GM12891 (cell line): Measurements from ENCODE around the gene ARHGEF39.
A peak's percentile ranks its signal among the peaks of the same experiment; 100 is the strongest.

Experiments
- DNase-seq: peaks from one replicate; pipeline ENCODE4 v3.0.0; 2011; ENCODE audit warnings: low spot score; ENCODE audit not compliant: insufficient read length
- FAIRE-seq: peaks from 2 replicates; lab custom pipeline; 2011; peaks lifted over from hg19 to GRCh38; lab: Jason Lieb, UNC
- PAX5 ChIP-seq: IDR thresholded peaks from 2 replicates; pipeline ENCODE4 v1.6.1; 2011; ENCODE audit warnings: low read length, moderate library complexity, mild to moderate bottlenecking; ENCODE audit not compliant: insufficient read depth, severe bottlenecking
- POLR2A ChIP-seq: IDR thresholded peaks from 2 replicates; pipeline ENCODE4 v1.6.1; 2011; ENCODE audit warnings: low read depth, low read length, control low read depth
- POLR2AphosphoS5 ChIP-seq: IDR thresholded peaks from 2 replicates; pipeline ENCODE4 v1.6.1; 2011; ENCODE audit warnings: low read depth, low read length, control low read depth
- POU2F2 ChIP-seq: IDR thresholded peaks from 2 replicates; pipeline ENCODE4 v1.6.1; 2011; ENCODE audit warnings: low read depth, mild to moderate bottlenecking, control low read depth, low read length, moderate library complexity
- SPI1 ChIP-seq: IDR thresholded peaks from 2 replicates; pipeline ENCODE4 v1.6.1; 2011; ENCODE audit warnings: low read depth, low read length, control low read depth
- TAF1 ChIP-seq: IDR thresholded peaks from 2 replicates; pipeline ENCODE4 v1.6.1; 2011; ENCODE audit warnings: low read depth, low read length, control low read depth

The ARHGEF39 gene

DNA sequence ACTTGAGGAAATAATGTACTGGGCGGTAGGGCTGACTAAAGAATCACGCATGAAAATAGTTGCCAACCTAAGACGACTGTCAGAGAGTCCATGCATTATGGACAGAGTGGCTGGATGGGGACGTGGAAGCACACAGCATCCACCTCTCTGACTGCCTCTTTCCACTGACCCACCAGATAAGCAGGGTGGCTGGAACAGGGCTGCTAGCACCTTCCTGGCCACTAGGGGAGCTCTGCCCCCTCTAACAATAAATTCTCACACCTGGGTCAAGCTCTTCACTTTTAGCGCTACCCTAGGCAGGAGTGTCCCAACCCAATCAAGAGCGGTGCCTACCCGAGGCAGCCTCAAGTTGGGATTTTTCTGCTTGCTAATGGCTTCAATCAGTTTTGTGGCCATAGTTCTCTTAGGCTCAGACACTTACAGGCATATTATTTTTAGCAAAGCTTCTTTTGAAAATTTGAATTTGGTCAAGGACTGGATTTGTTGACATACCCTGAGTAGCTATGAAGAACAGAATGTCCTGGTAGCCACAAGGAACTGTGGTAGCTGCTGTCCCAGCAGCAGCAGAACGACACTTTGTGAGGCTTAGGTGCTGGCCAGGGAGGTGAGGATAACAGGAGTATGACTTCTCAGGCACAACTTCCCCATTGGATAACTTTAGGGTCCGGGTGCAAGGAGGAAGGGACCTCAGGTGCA lies 31.7 kb upstream of the ARHGEF39 start:
- TF ChIP-seq POLR2AphosphoS5 (no peak), TAF1 (no peak), POU2F2 (no peak), SPI1 (no peak), PAX5 (no peak), POLR2A (no peak)
- peak; percentile 76 for DNase-seq
- peak; percentile 91 for FAIRE-seq

DNA sequence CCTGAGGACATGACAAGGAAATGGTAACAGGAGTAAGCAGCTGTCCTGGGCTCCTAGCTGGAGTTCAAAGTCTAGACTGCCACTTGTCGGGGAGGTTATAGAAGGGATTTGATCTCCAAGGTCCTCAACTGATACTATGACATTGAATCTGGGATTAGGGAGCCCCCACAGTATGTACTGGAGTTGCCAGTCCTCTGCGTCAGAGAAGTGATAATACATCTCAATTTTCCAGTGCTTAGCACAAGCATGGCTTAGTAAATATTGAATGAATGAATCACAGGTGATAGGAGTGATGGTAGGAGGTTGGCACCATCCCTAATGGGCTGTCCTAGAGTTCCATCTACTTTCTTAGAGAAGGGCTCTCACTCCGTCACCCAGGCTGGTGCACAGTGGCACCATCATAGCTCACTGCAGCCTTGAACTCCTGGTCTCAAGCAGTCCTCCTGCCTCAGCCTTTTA lies 31.0 kb upstream of the ARHGEF39 start:
- FAIRE-seq = no peak
- TF ChIP-seq POLR2A (no peak), POLR2AphosphoS5 (no peak), SPI1 (no peak), POU2F2 (no peak), PAX5 (no peak), TAF1 (no peak)

DNA sequence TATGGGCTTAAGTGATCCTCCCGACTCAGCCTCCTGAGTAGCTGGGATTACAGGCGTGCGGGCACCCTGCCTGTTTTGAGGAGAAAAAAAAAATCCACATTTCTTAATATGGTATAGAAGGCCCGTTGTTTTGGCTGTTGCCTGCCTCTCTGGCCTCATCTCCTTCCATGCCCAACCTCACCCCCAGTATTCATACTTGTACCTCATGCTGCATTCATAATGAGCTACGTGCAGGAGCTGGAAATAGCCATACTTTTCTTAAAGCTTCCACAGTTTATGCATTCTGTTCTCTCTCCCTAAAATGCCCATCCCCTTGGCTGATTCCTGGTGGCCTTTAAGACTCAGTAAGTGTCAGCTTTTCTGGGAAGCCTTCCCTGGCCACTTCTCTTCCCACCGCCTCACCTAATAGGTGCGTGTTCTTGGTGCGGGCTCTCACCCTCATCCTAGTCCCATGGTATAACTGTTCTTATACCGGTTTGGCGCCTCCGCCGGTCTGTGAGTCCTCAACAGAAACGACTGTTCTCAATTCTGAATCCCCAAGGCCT lies 26.8 kb upstream of the ARHGEF39 start:
- DNase-seq = no peak
- TF ChIP-seq SPI1 = no peak
- FAIRE-seq = no peak

More for the DNA sequence above, 31.0 kb upstream of the ARHGEF39 start:
- no peak for DNase-seq

DNA sequence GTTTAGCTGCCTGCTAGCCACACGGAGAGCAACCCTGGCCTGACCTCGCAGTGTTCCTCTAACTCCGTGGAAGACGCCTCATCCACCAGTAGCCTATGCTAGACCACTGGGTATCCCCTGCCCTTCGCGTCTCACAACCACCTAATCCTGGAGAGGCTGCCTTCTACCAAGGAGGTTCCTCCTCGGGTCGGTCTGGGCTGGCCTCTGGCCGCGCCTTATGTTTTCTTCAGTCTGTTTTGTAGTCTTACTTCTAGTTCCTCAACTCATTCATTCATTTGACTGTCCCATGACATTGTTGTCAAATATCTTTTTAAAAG lies 26.3 kb upstream of the ARHGEF39 start:
- FAIRE-seq (no peak), DNase-seq (no peak)
- TF ChIP-seq POLR2AphosphoS5 = no peak
- TF ChIP-seq PAX5 = no peak
- TF ChIP-seq POU2F2 = no peak
- TF ChIP-seq TAF1 = no peak
- TF ChIP-seq SPI1 = no peak
- TF ChIP-seq POLR2A = no peak

DNA sequence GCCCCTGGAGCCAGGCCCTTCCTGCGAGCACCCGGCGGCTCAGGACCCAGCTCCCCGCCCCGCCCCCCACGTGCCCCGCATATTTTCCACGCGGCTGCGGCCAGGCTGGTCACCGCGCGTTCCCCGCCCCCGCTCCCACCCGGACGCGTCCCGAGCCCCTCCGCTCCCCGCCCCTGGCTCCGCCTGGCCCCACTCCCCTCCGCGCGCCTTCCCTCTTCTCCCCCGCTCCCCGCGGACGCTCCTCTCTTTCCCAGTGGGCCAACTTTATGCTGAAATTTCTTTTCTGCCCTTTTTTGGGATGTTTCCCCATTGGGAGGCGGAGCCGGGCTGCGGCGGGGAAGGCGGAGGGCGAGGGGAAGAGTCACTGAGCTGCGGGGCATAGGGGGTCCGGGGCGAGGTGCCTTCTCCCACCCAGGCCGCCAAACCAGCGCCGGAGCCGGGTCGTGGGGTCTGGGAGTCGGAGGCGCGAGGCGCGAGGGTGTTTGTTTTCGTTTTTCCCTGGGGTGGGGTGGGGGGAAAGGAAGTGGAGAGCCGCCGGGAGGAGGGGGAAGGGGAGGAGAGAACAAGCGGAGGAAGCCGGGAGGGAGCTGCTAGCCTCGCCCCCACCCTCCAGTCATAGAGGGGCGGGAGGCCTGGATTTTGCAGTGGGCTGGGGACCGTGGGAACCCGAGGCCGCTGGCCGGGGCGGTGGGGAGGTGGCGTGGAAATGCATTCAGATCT lies 25.8 kb upstream of the ARHGEF39 start:
- FAIRE-seq (peak; percentile 66), DNase-seq (peak; percentile 54)
- no peak for TF ChIP-seq POU2F2
- no peak for TF ChIP-seq POLR2AphosphoS5
- TF ChIP-seq POLR2A = no peak
- TF ChIP-seq SPI1 = no peak
- TF ChIP-seq TAF1 = no peak
- TF ChIP-seq PAX5 = no peak

DNA sequence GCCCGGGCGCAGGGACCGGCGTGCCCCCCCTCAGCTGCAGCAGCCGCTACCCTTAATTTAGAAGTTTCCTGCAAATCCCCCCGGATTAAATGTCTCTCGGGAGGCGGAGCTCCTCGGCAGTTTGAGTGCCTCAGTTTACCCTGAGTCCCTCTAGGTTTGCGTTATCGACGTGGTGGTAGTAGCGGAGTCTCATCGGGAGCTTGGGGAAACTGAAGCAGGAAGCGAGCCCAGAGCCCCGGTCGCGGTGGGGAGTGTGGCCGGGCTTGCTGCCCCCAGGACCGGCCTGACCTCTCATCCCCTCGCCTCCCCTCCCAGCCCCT lies 25.3 kb upstream of the ARHGEF39 start:
- TF ChIP-seq PAX5 = no peak
- no peak for TF ChIP-seq POU2F2
- no peak for TF ChIP-seq TAF1
- peak; percentile 63 for FAIRE-seq
- no peak for DNase-seq

DNA sequence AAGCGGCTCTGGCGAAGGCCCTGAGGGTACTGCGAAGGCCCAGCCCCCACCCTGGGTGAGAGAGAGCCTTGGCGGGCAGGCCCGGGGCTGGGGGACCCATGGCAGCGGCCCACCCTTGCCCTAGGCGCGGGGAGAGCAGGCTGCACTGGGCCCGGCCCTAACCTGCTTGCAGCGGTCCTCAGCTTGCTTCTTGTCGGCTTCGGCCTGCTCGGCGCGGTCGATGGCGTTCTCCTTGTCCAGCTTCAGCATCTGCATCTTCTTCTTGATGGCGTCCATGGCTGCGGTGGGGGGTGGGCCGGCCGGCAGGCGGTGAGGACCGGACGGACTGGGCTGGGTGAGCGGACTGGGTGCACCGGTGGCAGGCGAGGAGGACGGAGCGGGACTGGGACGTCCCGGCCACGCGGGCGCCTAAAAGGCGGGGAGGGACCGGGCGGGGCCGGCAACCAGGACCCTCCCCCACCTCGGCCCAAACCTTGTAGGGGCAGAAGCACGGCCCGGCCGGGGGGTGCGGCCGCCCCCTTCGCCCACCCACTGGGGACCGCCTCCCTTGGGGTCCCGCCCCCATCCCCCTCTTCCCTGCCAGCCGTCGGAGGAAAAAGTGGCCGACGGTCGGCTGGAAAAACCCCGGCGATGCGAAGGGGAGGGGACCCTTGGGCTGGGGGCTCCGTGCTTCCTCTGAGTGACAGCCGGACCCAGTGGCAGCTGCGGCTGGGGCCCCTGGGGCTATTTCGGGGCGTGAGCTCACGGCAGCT lies 24.7 kb upstream of the ARHGEF39 start, which contains the start of gene TPM2:
TSS of gene TPM2 (minus strand) at position 384 of the 752 bp plus-strand sequence. CDS start at position 276, 108 bp downstream.
- TF ChIP-seq POLR2A = peak; percentile 44; the same call in 1 of the 2 replicates
- 0 out of 2 replicates have a peak, but pooled peaks have one; percentile 48 for TF ChIP-seq POLR2AphosphoS5
- TF ChIP-seq SPI1 = no peak
- DNase-seq (peak; percentile 53), FAIRE-seq (no peak)

DNA sequence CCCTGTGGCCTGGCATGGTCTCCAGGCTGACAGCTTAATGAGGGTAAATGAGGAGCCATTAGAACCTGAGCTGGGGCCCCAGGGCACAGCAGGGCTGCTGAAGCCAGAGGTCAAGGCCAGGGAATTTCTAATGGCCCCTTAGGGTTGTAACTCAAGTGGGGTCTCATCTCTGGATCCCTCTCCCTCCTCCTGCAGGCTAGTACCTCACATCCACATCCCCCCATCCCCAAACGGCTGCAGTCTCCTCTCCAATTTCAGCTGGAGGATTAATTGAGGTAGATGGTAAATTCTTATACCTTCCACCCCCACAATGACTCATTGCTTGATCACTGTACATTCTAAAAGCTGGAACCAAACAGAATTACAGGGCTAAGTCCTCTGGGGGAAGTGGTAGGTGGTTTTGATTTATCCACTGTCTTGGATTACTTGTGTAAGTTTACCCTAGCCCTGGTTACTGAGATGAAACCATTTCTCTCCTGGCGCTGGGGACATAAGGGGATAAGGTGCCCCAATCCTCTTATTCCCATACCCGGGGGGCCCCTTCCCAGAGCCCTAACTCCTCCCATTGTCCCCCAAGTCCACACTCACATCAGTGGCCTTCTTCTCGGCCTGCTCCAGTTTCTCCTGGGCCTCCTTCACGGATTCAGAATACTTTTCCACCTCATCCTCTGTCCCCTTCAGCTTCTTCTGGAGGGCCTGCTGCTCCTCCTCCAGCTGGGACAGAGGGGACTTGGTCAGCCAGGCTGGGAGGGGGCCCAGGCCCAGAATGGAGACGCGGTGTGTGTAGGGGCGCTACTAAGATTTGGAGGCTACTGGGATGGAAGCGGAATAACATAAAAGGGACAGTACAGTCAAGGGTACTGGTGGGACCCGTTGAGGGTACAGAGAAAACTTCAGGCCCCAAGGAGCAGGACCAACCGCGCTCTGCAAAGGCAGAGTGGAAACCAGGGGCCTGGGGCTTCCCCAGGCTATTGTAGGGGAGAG lies 23.9 kb upstream of the ARHGEF39 start:
- FAIRE-seq (no peak), DNase-seq (no peak)
- no peak for TF ChIP-seq POLR2A
- TF ChIP-seq TAF1 = no peak
- TF ChIP-seq POLR2AphosphoS5 = no peak
- no peak for TF ChIP-seq SPI1
- no peak for TF ChIP-seq PAX5
- TF ChIP-seq POU2F2 = no peak

DNA sequence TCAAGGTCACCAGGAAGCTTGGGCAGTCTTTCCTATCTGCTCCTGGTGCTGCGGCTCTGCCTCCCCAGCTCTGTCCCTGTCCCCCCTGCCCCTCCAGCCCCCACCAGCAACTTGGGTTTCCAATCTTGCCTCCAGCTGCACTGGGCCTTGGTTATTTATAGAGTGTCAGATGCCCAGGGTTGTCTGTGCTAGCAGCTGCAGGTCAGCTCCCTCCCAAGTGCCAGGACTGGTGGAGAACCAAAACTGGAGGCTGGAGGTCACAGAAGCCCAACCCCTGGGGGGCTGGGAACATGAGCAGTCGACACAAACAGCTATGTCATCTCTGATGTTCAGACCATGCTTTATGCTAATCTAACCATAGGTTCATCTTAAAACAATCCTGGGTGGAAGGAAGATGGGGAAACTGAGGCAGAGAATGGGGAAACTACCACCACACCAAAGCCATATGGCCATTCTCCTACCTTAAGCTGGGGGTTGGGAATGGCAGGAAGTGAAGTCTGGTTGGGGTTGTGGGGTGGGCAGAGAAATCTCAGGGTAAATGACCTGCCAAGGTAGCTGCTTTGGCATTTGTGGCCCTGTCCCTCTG lies 23.1 kb upstream of the ARHGEF39 start:
- no peak for FAIRE-seq

More for the DNA sequence above, 23.1 kb upstream of the ARHGEF39 start:
- DNase-seq = no peak
- TF ChIP-seq POLR2A (no peak), POU2F2 (no peak)
